WI38 (cell line): ENCODE data around the gene ZNF319.

ENCODE experiments used
- H3K4me3 ChIP-seq: 2 replicates; pipeline ENCODE4 v1.5.1; 2011; ENCODE audit warnings: low read depth, mild to moderate bottlenecking, control low read depth, low read length
- CTCF ChIP-seq: IDR thresholded peaks from 2 replicates; pipeline ENCODE4 v1.5.1; 2012; ENCODE audit warnings: low read depth, mild to moderate bottlenecking, control low read depth, low read length

Gene ZNF319

GRCh38 chr16:57960826-57961472 is 39.5 kb downstream of the ZNF319 start:
- TF ChIP-seq CTCF = no peak
- no peak overlapping the region for H3K4me3 ChIP-seq

GRCh38 chr16:57960310-57960709 is 40.2 kb downstream of the ZNF319 start:
- H3K4me3 ChIP-seq = no peak overlapping the region
- TF ChIP-seq CTCF = no peak

GRCh38 chr16:57959804-57960203 is 40.7 kb downstream of the ZNF319 start:
- TF ChIP-seq CTCF = no peak
- H3K4me3 ChIP-seq = no peak overlapping the region

- H3K4me3 ChIP-seq = no peak overlapping the region
- no peak for TF ChIP-seq CTCF
Observed at GRCh38 chr16:57959121-57959520, 41.4 kb downstream of the ZNF319 start.

- no peak for TF ChIP-seq CTCF
Observed at GRCh38 chr16:57958544-57958943, 41.9 kb downstream of the ZNF319 start.

GRCh38 chr16:57957673-57958392 is 42.6 kb downstream of the ZNF319 start:
- TF ChIP-seq CTCF = no peak
- H3K4me3 ChIP-seq = no peak overlapping the region

More at GRCh38 chr16:57958544-57958943, 41.9 kb downstream of the ZNF319 start:
- H3K4me3 ChIP-seq = no peak overlapping the region

- TF ChIP-seq CTCF = no peak
- H3K4me3 ChIP-seq = no peak overlapping the region
Observed at GRCh38 chr16:57956924-57957672, 43.4 kb downstream of the ZNF319 start.
